ENCODE data around the gene CAP2. TPM values are rescaled to one million over a fixed set of nuclear protein-coding genes. Genes with fewer than 3 reads are reported as not detected.

The CAP2 gene
- total RNA-seq, 1 donor from 2014 or later: 10.2 TPM

- DNase-seq: no peak
Measured at GRCh38 chr6:17475606-17476244, 82.3 kb downstream of the CAP2 start.

GRCh38 chr6:17476511-17476910 is 83.1 kb downstream of the CAP2 start:
- no peak for DNase-seq

GRCh38 chr6:17477356-17477755 is 84.0 kb downstream of the CAP2 start:
- no peak for DNase-seq

GRCh38 chr6:17478223-17478907 is 85.0 kb downstream of the CAP2 start:
- no peak for DNase-seq

- DNase-seq: no peak
Measured at GRCh38 chr6:17478946-17479345, 85.6 kb downstream of the CAP2 start.

GRCh38 chr6:17480476-17480875 is 87.1 kb downstream of the CAP2 start:
- no peak for DNase-seq

- no peak for DNase-seq
Measured at GRCh38 chr6:17482711-17483110, 89.3 kb downstream of the CAP2 start.

GRCh38 chr6:17483391-17484016 is 90.1 kb downstream of the CAP2 start:
- no peak for DNase-seq

- no peak for DNase-seq
Measured at GRCh38 chr6:17484201-17484849, 90.9 kb downstream of the CAP2 start.

GRCh38 chr6:17485181-17485580 is 91.8 kb downstream of the CAP2 start:
- no peak for DNase-seq

- no peak for DNase-seq
Measured at GRCh38 chr6:17485946-17486345, 92.6 kb downstream of the CAP2 start.

GRCh38 chr6:17486680-17487079 is 93.3 kb downstream of the CAP2 start:
- DNase-seq: no peak

GRCh38 chr6:17490724-17491123 is 97.3 kb downstream of the CAP2 start:
- DNase-seq: no peak

GRCh38 chr6:17491416-17492142 is 98.2 kb downstream of the CAP2 start:
- peak; percentile 58 for DNase-seq

GRCh38 chr6:17492350-17492749 is 99.0 kb downstream of the CAP2 start:
- DNase-seq: no peak

- DNase-seq: no peak
Measured at GRCh38 chr6:17493286-17493685, 99.9 kb downstream of the CAP2 start.

GRCh38 chr6:17494177-17494576 is 100.8 kb downstream of the CAP2 start:
- no peak for DNase-seq

- DNase-seq: no peak
Measured at GRCh38 chr6:17494919-17495318, 101.5 kb downstream of the CAP2 start.

GRCh38 chr6:17497535-17498095 is 104.2 kb downstream of the CAP2 start:
- DNase-seq: no peak

GRCh38 chr6:17501442-17501841 is 108.0 kb downstream of the CAP2 start:
- DNase-seq: no peak

- no peak for DNase-seq
Measured at GRCh38 chr6:17501982-17502704, 108.7 kb downstream of the CAP2 start.
